C4-2B (cell line): ENCODE measurements around the gene DOCK6.

Experiments
- H3K27ac ChIP-seq: fragments of 450-650 bp; 2 replicates; pipeline ENCODE4 v1.5.1; 2017
- ZFX ChIP-seq: fragments of 450-650 bp; IDR thresholded peaks from 2 replicates; pipeline ENCODE4 v1.6.1; 2017
- TF ChIP-seq, protein P1 (sequence below): fragments of 450-650 bp; conservative IDR thresholded peaks from 2 replicates; pipeline ENCODE4 v1.5.1; 2017; ENCODE audit warnings: mild to moderate bottlenecking

The DOCK6 gene

DNA sequence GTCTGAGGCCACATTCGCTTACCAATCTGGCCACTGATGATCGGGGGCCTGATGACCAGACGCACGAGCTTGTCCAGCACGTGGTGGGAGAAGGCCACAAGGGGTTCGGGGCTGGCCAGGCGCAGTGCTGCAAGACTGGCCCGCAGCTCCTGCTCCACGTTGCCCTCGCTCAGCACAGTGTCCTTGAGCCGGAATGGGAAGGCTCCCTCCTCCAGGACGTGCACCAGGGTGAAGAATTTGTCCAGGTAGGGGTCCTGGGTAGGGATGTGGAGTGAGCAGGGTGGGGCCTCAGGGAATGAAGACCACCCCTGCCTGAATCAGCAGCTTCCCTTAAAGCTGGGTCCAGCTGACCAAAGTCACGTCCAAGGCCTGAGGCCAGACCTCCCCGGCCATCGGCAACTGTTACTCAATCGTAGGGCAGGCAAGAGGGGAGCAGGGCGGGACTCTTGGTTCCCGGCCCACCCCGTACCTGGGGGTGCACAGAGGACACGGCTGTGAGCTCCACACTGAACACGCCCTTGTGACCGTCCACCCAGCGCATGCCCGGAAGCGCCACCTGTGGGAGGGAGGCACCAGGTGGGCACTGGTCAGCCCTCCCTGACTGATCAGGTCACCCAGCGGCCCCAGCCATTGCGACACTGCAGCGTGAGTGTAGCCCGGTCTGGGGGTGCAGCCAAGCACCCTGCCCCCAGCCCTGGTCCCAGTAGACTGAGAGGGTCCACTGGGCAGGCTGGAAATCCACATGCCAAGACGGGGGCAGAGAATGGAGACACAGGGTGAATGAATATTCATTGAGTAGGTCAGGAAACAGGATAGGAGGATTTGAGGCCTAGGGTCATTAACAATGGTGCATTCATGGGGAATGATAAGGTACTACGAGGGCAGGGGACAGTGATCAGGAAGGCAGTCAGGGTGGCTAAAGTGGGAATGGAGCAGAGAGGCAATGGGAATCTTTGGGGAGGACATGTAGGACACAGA, 25.7 kb downstream of the DOCK6 start:
- no peak overlapping the region for H3K27ac ChIP-seq

DNA sequence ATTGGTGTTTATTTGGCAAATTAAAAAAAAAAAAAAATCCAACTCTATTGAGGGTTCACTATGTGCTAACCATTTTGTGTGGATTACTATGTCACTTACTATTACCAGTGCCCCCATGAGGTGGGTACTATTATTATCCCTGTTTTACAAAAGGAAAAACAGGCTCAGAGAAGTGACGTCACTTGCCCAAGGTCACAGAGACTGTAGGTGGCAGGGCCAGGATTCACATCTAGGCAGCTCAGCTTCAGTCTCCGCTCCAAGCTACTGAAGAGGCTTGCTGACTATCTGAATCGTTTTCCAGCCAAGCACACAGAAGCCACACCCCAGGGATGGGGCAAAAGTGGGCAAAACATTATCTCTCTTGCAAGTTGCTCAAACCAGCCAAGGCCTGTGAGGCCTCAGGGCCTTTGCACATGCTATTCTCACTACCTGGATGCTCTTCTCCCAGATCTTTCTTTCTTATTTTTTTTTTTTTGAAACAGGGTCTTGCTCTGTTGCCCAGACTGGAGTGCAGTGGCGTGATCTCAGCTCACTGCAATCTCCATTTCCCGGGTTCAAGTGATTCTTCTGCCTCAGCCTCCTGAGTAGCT, 27.7 kb downstream of the DOCK6 start:
- TF ChIP-seq, protein P1, sequence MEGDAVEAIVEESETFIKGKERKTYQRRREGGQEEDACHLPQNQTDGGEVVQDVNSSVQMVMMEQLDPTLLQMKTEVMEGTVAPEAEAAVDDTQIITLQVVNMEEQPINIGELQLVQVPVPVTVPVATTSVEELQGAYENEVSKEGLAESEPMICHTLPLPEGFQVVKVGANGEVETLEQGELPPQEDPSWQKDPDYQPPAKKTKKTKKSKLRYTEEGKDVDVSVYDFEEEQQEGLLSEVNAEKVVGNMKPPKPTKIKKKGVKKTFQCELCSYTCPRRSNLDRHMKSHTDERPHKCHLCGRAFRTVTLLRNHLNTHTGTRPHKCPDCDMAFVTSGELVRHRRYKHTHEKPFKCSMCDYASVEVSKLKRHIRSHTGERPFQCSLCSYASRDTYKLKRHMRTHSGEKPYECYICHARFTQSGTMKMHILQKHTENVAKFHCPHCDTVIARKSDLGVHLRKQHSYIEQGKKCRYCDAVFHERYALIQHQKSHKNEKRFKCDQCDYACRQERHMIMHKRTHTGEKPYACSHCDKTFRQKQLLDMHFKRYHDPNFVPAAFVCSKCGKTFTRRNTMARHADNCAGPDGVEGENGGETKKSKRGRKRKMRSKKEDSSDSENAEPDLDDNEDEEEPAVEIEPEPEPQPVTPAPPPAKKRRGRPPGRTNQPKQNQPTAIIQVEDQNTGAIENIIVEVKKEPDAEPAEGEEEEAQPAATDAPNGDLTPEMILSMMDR: no peak
- no peak for TF ChIP-seq ZFX
- no peak overlapping the region for H3K27ac ChIP-seq

More for the DNA sequence above, 25.7 kb downstream of the DOCK6 start:
- no peak for TF ChIP-seq ZFX
- TF ChIP-seq, protein P1: no peak

DNA sequence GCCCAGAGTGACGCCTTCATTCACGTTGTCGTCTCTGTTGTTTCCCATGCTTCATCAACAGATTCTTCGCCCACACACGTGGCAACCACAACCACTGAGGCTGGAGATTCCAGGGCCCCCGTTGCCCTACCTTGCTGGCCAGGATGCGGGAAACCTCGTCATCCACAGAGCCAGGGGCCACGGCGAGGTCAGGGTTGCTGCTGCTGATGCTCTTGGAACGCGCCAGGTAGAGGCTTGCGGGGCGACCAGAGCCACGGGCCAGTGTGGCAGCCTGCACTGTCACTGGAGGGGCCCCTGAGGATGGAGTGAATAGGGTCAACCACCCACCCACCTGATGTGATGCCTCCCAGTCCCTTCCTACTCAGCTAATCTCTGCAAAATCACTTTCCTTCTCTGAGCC, 29.3 kb downstream of the DOCK6 start:
- TF ChIP-seq ZFX: no peak
- TF ChIP-seq, protein P1: no peak

DNA sequence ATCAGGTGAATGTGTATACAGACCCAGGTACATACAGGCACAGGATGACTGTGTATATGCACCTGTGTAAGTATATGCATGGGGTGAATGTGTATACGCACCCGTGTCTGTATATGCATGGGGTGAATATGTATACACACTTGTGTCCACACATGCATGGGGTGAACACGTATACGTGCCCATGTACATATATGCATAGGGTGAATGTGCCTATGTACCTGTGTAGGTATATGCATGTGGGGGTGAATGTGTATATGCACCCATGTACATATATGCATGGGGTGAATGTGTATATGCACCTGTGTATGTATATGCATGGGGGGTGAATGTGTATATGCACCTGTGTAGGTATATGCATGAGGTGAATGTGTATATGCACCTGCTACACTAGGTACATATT, 29.8 kb downstream of the DOCK6 start:
- no peak overlapping the region for H3K27ac ChIP-seq
- TF ChIP-seq, protein P1: no peak
- no peak for TF ChIP-seq ZFX

More for the DNA sequence above, 29.3 kb downstream of the DOCK6 start:
- no peak overlapping the region for H3K27ac ChIP-seq

DNA sequence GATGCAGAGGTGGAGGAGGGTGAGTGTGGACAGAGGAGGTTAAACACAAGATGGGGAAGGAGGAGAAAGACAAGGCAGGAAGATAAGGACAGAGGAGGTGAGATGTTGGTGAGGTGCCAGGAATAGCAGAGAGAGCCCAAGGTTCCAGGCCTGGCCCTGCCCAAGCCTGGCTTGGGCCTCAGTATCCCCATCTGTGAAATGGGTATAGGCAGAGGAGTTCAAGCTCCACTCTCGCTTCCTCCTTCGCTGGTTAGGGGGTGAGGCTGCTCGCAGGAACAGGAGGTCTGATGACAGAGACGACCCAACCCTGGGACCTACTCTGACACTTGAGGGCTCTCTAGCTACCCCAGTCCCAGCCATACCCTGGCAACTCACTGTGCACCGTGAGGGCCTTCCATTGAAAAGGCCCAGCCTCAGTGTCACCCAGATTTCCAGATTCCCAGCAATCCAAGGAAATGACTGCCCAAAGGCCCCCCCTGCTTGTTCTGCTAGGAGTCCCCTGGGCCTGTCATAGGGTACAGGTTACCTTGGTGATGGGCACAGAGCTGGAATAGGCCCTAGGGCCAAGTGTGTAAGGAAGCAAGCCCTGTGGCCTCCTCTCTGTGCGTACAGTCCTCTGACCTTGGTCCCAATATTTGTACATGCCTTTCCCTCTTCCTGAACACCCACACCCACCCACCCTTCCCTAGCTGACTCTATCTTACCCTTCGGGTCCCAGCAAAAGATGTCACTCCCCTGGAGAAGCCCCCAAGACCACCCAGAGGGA, 31.5 kb downstream of the DOCK6 start:
- H3K27ac ChIP-seq: no peak overlapping the region
- TF ChIP-seq, protein P1: no peak
- no peak for TF ChIP-seq ZFX

DNA sequence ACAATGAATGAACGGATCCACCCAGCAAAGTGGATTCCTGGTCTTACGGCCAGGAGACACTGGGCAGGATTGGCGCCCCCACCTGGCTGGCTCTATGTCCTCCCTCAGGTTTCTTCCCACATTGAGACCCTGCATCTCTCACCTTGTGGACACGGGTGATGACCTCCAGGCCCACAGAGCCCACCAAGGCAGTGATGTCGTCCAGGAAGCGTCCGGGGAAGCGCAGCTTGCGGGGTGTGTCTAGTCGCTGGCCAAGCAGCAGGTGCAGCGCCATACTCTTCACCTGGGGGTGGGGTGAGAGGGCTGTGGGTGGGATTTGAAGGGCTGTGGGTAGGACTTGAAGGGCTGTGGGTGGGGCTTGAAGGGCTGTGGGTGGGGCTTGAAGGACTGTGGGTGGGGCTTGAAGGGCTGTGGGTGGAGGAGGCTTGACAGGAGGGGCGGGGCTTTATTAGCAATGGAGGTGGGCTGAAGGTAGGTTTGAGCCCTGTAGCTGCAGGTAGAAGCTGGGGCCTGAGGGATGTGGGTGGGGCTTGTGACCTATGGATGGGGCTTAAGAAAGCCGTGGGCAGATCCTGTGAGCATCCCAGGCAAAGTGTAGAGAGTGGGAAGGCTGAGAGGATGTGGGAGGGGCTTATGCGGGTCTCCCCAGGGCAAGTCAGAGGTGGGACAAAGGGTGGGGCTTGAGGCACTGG, 35.0 kb downstream of the DOCK6 start:
- no peak for TF ChIP-seq ZFX
- TF ChIP-seq, protein P1: no peak
- no peak overlapping the region for H3K27ac ChIP-seq
